Mammary epithelial cell (primary cell): ENCODE data around the gene PTER.

Source experiments
- CTCF ChIP-seq, 2 donors: IDR thresholded peaks in 1 of 2; conservative IDR thresholded peaks in 1 of 2; 2 replicates each; pipeline ENCODE4 v1.5.1; 2011 to 2012; ENCODE audit warnings: inconsistent platforms in 2 of 2, low read length in 2 of 2, mild to moderate bottlenecking in 2 of 2, control low read depth in 1 of 2, low read depth in 1 of 2; ENCODE audit not compliant: insufficient read depth in 1 of 2; ENCODE audit errors: extremely low read depth in 1 of 2
- EZH2 ChIP-seq: IDR thresholded peaks from 2 replicates; pipeline ENCODE4 v1.6.1; 2012; ENCODE audit warnings: low read length, inconsistent platforms, borderline replicate concordance

- TF ChIP-seq CTCF (conservative IDR thresholded peaks at IDR 0.05 in 1 of 2, IDR thresholded peaks at IDR 0.05 in 1 of 2; ENCODE audit: extremely low read depth in 1 of 2, insufficient read depth in 1 of 2, low read depth in 1 of 2, low read length in 2 of 2) (no peak), EZH2 (no peak)
Measured at GRCh38 chr10:16442914-16443313, 6.1 kb downstream of the PTER start.
